ENCODE results near the gene MAP2K2.
"Not testable (repeated sequence)": the region's sequence is repeated elsewhere in the genome, so short reads cannot be mapped to it uniquely, and the experiment has no call there.

Gene MAP2K2

GRCh38 chr19:4123615-4124568 lies at the start of gene MAP2K2:
Gene MAP2K2 (minus strand): TSS chr19:4124122. CDS start chr19:4123875, 247 bp downstream.
- DNase-seq (ENCODE audit: low read depth, low spot score) = peak; percentile 91

GRCh38 chr19:4172861-4173473 lies 49.0 kb upstream of the MAP2K2 start:
- DNase-seq (ENCODE audit: low read depth, low spot score) = peak; percentile 34

- DNase-seq (ENCODE audit: low read depth, low spot score) = no peak
Measured at GRCh38 chr19:4171676-4172075, 47.8 kb upstream of the MAP2K2 start.

GRCh38 chr19:4164262-4164661 lies 40.3 kb upstream of the MAP2K2 start:
- no peak for DNase-seq (ENCODE audit: low read depth, low spot score)

GRCh38 chr19:4161415-4162077 lies 37.6 kb upstream of the MAP2K2 start:
- DNase-seq (ENCODE audit: low read depth, low spot score) = no peak

- DNase-seq (ENCODE audit: low read depth, low spot score) = not testable (repeated sequence)
Measured at GRCh38 chr19:4157971-4158370, 34.0 kb upstream of the MAP2K2 start.

- DNase-seq (ENCODE audit: low read depth, low spot score) = no peak
Measured at GRCh38 chr19:4157164-4157563, 33.2 kb upstream of the MAP2K2 start.

- no peak for DNase-seq (ENCODE audit: low read depth, low spot score)
Measured at GRCh38 chr19:4154571-4155312, 30.8 kb upstream of the MAP2K2 start.

GRCh38 chr19:4152241-4152998 lies 28.5 kb upstream of the MAP2K2 start:
- no peak for DNase-seq (ENCODE audit: low read depth, low spot score)

GRCh38 chr19:4151623-4152022 lies 27.7 kb upstream of the MAP2K2 start:
- no peak for DNase-seq (ENCODE audit: low read depth, low spot score)

- DNase-seq (ENCODE audit: low read depth, low spot score) = no peak
Measured at GRCh38 chr19:4149518-4150288, 25.8 kb upstream of the MAP2K2 start.

- no peak for DNase-seq (ENCODE audit: low read depth, low spot score)
Measured at GRCh38 chr19:4144666-4145249, 20.8 kb upstream of the MAP2K2 start.

- not testable (repeated sequence) for DNase-seq (ENCODE audit: low read depth, low spot score)
Measured at GRCh38 chr19:4142916-4143315, 19.0 kb upstream of the MAP2K2 start.

- no peak for DNase-seq (ENCODE audit: low read depth, low spot score)
Measured at GRCh38 chr19:4140237-4140711, 16.4 kb upstream of the MAP2K2 start.

- DNase-seq (ENCODE audit: low read depth, low spot score) = peak; percentile 79
Measured at GRCh38 chr19:4139614-4140236, 15.8 kb upstream of the MAP2K2 start.

- DNase-seq (ENCODE audit: low read depth, low spot score) = no peak
Measured at GRCh38 chr19:4138445-4138844, 14.5 kb upstream of the MAP2K2 start.

- no peak for DNase-seq (ENCODE audit: low read depth, low spot score)
Measured at GRCh38 chr19:4136680-4137088, 12.8 kb upstream of the MAP2K2 start.

- DNase-seq (ENCODE audit: low read depth, low spot score) = not testable (repeated sequence)
Measured at GRCh38 chr19:4135386-4135785, 11.5 kb upstream of the MAP2K2 start.

- no peak for DNase-seq (ENCODE audit: low read depth, low spot score)
Measured at GRCh38 chr19:4134351-4134750, 10.4 kb upstream of the MAP2K2 start.
